ENCODE results near the gene FOXN3.

- TF ChIP-seq CTCF (IDR thresholded peaks at IDR 0.05; ENCODE audit: insufficient read depth, low read length), result no peak
- no peak for TF ChIP-seq REST (IDR thresholded peaks at IDR 0.05; ENCODE audit: insufficient replicate concordance, low read depth)
- TF ChIP-seq POLR2AphosphoS5 (IDR thresholded peaks at IDR 0.05; ENCODE audit: low read depth), result no peak
- TF ChIP-seq GABPA (IDR thresholded peaks at IDR 0.05; ENCODE audit: low read depth), result no peak
Observed at GRCh38 chr14:89370381-89370780, 46.7 kb downstream of the FOXN3 start.

Data from HL-60 (cell line).